Activated CD8-positive, alpha-beta memory T cell treated with anti-CD3 and anti-CD28 coated beads, Interleukin-2, amount 50 U/mL, for 24 hours (primary cell): ENCODE measurements around the gene NTM.
"Not testable (repeated sequence)": the region's sequence is repeated elsewhere in the genome, so short reads cannot be mapped to it uniquely, and the experiment has no call there.

Experiments used
- DNase-seq: peaks from one replicate; pipeline ENCODE4 v3.0.0-alpha.2; 2020; ENCODE audit errors: extremely low read depth

The NTM gene

GRCh38 chr11:131463649-131464425, 93.4 kb downstream of the NTM start:
- DNase-seq: no peak

GRCh38 chr11:131464461-131464860, 94.0 kb downstream of the NTM start:
- no peak for DNase-seq

- DNase-seq: no peak
Observed at GRCh38 chr11:131465039-131465438, 94.6 kb downstream of the NTM start.

- no peak for DNase-seq
Observed at GRCh38 chr11:131465746-131466145, 95.3 kb downstream of the NTM start.

DNA sequence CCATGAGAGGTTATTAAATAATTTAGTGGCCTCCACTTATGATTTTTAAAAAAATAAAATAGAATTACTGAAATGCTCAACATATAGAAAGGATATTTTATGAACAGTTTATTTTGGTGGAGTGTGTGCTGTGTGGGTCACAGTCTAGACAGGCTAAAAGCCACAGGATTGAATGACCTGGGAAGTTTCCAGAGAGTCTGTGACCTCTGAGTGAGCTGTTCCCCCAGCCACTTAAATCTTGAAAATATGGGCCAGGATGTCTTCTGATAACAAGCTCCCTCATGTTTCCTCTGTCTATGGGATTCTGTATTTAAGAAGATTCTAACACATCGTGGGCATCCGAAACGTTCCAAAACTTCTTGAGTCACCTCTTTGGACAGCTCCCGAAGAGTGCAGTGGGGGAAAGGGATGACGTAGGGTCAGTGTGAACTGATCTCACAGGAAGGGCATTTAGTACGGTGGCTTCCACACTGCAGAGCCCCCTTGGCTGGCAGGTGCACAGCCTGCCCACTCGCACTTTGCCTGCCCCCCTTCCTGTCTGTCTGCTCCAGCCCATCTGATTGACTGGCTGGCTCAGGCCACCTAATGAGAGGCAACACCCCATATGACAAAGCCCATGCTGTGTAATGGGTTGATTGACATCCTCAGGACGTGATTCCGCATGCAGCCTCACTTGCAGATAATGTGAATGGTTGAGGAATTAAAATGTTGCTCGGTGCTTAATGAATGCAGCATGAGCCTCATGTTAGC, 97.4 kb downstream of the NTM start:
- DNase-seq: no peak

DNA sequence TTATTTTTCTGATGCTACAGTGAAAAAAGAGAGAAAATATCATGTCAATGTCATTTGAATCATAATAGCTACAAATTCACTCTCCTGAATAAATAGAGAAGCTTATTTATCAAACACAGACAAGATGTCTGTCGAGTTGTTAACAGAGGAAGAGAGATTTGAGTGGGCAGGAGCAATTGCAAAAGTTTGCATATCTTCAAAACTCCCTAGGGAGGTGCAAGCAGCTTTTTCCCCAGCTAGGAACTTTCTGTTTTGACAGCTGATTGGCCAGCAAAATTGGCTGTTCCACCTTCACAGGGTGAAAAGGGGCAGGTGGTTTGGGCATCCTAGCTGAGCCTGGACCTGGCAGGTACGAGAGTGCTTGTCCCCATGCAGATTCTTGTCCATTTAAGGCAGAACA, 98.2 kb downstream of the NTM start:
- DNase-seq: no peak

GRCh38 chr11:131470216-131470925, 100.0 kb downstream of the NTM start:
- DNase-seq: no peak

- no peak for DNase-seq
Observed at GRCh38 chr11:131471976-131472375, 101.6 kb downstream of the NTM start.

GRCh38 chr11:131474947-131475346, 104.5 kb downstream of the NTM start:
- no peak for DNase-seq

- DNase-seq: no peak
Observed at GRCh38 chr11:131476266-131476665, 105.9 kb downstream of the NTM start.

- DNase-seq: no peak
Observed at GRCh38 chr11:131478341-131478740, 107.9 kb downstream of the NTM start.

GRCh38 chr11:131481303-131481702, 110.9 kb downstream of the NTM start:
- no peak for DNase-seq

GRCh38 chr11:131481971-131482370, 111.6 kb downstream of the NTM start:
- DNase-seq: no peak

- DNase-seq: no peak
Observed at GRCh38 chr11:131483453-131483852, 113.0 kb downstream of the NTM start.

GRCh38 chr11:131483877-131484276, 113.5 kb downstream of the NTM start:
- DNase-seq: no peak

GRCh38 chr11:131486100-131486499, 115.7 kb downstream of the NTM start:
- no peak for DNase-seq

- no peak for DNase-seq
Observed at GRCh38 chr11:131486937-131487635, 116.7 kb downstream of the NTM start.

GRCh38 chr11:131488238-131488637, 117.8 kb downstream of the NTM start:
- DNase-seq: no peak

DNA sequence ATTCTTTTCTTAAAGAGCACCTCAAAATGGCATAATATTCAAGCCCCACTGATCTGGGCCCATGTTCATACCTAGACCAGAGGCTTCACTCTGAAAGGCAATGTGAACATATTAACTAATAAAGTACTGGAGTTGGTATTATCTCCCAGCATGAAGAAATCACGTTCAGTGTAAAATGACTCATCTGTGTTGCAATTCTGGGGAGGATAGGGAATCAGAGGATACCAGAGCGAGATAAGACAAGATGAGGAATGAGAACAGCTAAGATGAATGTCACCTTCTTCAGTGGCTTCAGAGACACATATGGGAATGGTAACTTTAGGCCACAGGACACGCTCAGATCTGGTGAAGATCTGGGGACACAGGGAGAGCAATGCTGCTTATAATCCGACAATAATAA, 121.1 kb downstream of the NTM start:
- DNase-seq: no peak

DNA sequence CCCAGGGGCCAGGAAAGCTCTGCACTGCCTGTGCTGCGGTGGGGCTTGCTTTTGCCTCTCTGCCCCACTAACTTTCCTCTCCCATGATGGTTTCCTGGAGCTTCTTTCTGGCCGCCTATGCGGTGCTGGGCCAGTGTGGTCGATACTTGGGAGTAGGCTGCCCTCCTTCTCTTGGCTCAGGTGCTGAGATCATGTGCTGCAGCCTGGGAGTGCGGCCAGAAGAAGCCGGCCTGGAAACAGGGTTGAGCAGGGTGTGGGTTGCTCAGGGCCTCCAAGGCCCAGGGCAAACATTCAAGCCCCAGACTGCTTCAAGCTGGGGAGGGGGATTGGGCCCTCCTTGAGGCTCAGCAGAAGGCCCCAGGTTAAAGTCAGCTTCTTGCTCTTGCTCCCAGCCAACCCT, 125.0 kb downstream of the NTM start:
- DNase-seq: no peak

DNA sequence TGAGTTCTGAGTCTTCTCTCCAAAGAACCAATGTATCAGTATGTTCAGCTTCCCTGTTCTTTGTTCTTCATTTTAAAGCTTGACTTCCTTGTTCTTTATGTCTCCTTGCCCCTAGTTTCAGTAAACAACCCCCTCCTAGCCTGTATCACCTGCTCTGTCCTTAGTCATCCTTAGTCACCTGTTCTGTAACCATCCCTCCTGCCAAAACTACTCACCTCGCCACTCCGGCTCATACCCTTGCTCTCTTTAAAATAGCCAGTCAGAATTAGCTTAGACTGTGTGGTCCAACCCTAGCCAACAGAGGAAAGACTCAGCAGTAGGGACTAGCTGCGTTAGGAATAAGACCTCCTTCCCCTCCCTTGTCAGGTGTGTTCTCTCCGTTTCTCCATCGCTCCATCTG, 127.3 kb downstream of the NTM start:
- DNase-seq: not testable (repeated sequence)

DNA sequence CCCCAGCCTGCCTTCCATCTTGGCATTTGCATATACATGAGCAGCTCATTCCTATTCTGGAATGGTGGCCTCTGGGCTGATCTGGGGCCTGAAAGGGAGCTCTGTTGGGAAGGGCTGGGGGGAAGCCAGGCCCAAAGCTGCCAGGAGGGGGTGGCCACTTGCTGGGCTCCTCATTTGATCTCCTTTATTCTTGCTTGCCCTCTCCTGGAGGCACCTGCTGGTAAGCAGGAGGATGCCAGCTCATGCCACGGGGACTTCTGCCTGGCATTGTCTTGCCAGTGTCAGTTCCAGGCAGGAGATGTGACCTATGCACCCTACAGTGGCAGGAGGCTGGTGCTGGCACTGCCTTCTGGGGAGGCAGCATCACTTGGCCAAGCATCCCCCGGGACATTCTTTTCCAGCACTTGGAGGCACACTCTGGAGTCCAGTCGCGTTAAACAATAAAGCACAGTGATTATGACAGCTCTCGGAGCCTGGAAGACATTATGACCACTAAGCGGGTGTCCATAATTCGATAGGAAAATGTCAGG, 128.3 kb downstream of the NTM start:
- DNase-seq: no peak
